KG1 (cell line): ENCODE measurements around the gene SCAF4.
"Not testable (repeated sequence)": the region's sequence is repeated elsewhere in the genome, so short reads cannot be mapped to it uniquely, and the experiment has no call there.

Source experiments
- DNase-seq: peaks from one replicate; lab custom pipeline; 2025; lab: John Stamatoyannopoulos, UW

SCAF4 gene, protein sequence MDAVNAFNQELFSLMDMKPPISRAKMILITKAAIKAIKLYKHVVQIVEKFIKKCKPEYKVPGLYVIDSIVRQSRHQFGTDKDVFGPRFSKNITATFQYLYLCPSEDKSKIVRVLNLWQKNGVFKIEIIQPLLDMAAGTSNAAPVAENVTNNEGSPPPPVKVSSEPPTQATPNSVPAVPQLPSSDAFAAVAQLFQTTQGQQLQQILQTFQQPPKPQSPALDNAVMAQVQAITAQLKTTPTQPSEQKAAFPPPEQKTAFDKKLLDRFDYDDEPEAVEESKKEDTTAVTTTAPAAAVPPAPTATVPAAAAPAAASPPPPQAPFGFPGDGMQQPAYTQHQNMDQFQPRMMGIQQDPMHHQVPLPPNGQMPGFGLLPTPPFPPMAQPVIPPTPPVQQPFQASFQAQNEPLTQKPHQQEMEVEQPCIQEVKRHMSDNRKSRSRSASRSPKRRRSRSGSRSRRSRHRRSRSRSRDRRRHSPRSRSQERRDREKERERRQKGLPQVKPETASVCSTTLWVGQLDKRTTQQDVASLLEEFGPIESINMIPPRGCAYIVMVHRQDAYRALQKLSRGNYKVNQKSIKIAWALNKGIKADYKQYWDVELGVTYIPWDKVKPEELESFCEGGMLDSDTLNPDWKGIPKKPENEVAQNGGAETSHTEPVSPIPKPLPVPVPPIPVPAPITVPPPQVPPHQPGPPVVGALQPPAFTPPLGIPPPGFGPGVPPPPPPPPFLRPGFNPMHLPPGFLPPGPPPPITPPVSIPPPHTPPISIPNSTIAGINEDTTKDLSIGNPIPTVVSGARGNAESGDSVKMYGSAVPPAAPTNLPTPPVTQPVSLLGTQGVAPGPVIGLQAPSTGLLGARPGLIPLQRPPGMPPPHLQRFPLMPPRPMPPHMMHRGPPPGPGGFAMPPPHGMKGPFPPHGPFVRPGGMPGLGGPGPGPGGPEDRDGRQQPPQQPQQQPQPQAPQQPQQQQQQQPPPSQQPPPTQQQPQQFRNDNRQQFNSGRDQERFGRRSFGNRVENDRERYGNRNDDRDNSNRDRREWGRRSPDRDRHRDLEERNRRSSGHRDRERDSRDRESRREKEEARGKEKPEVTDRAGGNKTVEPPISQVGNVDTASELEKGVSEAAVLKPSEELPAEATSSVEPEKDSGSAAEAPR

DNA sequence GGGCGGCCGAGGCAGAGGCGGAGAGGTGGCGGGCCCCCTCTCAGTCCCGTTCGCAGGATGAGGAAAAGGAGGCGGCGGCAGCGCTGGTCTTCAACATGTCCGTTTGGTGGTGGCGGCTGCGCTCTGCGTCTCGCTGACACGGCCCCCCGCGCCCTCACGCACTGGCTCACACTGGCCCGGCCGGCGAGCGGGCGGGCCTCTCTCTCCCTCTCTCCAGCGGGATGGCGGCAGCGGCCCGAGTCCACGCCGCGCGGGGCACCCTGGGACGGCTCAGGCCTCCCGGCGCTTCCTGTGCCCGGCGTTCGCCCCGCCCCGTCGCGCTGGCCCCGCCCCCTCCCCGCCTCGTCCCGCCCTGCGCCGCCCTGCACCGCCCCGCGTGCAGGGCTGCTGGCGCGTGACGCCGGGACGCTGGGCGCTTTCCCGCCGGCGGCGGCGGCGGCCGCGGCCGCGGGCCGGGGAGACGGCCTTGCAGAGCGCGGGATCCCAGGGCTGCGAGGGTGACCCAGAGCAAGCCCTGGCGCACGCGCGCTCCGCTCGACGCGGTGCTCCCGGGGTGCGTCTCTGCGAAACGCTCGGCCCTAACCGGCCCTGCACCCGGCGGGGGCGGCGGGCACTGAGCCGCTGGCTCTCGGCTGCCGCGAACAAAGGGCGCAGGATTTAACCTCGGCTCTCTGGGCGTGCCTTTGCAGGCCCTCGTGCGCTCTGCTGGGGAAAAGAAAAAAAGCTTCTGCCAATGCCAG is at the start of gene SCAF4:
Gene SCAF4, minus strand, starts transcription at position 262 of the 740 bp plus-strand sequence. CDS start 426 bp downstream, outside the sequence.
- peak; percentile 46 for DNase-seq

DNA sequence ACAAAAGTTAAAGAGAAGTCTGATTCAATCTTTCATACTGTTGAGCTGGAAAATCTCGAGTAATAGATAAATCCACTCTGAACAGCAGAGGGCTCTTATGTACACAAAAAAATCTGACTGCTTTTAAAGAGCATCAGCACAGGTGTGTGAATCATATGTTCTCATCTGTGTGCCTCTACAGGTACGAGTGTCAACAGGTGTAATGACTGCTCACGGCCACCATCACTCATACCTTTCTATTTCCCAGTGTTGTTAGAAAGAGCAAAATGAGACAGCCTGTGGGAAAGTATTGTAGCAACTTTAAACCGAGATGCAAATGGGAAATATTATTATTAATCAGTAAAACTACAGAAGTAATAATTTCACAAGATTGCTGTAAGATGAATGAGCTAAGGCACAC is 49.0 kb upstream of the SCAF4 start:
- no peak for DNase-seq

DNA sequence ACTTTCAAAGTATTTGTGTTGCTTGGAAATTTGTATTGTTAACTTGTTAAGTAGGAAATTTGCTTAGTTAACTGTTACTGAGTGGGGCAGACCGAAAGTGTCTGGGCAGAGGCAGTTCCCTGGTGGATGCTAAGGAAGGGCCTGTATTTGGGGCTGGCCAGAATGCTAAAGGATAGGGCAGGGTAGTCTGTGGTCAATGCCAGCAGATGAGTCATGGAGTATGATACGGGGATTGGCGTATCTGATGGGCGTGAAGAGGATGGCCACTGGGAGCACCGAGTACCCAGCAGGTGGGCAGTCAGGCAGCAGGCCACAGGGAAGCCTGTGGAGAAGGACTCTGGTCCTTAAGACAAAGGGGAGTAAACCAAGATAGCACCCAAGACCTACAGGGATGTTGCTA is 46.6 kb upstream of the SCAF4 start:
- DNase-seq, result no peak

DNA sequence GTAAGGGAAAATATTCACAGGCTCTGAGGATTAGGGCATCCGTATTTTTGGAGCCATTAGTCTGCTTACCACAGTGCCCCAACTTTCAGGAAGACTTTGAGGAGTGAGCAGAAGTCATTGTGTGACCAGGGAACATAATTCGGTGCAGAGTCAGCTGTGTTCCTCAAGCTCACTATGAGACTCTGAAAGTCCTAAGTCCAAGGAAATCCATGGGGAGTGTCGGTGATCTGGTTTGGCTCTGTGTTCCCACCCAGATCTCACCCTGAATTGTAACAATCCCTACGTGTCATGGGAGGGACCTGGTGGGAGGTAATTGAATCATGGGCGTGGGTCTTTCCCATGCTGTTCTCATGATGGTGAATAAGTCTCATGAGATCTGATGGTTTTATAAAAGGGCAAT is 45.9 kb upstream of the SCAF4 start:
- no peak for DNase-seq

DNA sequence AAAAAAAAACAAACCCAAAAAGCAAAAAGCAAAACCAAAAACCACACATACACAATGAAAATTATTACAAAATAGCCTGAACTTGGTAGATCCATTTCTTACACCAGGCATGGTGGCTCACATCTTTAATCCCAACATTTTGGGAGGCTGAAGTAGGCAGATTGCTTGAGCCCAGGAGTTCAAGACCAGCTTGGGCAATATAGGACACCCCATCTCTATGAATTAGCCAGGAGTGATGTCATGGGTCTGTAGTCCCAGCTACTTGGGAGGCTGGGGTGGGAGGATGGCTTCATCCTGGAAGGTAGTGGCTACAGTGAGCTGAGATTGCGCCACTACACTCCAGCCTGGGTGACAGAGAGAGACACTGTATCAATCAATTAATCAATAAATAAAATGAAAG is 42.1 kb upstream of the SCAF4 start:
- no peak for DNase-seq

DNA sequence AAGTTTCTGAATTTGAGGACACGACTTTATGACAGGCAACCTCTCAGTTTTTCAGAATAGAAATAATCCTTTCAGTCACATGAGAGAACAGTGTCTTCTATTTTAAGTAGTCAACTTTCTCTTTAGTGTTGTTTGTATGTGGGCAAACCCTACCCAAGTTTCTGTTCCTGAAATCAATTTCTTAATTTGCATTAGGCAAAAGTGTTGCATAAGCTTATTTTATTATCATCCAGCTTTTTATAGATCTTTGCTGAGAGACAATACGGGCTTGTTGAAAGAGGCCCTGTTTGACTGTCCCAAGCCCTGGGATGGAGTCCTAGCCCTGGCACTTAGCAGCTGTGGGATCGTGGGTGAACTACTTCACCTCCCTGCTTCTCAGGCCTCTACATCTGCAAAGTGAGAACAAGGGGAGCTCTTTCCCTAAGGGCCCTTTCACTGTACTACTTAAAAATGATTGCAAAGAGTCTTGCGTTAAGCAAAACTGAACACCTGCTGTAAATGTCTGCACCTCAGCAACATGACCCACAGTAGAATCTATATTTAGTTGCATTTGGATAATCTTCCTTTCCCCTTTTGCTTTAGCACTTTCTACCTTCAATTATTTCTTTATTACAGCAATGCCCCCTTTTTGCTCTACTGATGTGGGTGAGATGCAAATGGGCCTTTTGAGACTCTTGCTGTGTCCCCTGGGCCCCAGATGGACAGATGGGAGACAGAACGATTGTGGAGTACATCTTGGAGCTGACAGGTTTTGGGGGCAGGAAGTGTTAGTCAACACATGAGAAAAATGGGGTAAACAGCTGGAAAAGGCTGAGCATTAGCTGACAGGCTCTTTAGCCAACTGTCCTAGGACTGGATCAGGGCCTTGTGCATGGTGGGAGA is 41.0 kb upstream of the SCAF4 start:
- no peak for DNase-seq

DNA sequence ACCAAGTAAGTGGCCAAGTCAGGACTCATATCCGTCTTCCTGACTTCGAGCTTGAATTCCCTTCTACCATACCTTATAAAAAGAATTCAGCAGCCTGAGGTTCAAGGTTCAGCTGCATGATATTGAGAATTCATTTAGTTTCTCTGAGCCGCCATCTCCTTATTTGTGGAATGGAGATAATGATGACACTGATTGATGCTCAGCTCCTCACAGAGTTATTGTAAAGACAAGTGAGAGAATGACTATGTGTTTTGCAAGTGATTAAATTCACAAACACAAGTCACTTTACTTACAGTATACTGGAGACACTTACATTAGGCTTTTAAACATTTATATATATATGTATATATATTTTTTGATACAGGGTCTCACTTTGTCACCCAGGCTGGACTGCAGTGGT is 39.8 kb upstream of the SCAF4 start:
- no peak for DNase-seq

DNA sequence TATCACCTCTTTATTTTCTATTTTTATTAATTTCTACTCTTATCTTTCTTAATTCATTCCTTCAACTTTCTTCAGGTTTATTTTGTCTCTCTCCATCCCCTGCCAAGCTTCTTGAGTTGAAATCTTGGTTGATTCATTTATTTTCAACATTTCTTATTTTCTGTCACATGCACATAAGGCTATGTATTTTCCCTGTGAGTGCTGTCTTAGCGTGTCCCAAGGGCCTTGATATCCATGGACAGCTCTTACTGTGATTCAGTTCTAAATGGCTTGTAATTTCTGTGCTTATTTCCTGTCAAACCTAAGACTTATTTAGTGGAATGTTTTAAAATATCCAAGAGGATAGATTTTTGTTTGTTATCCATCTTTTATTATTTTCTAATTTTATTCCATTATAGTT is 36.8 kb upstream of the SCAF4 start:
- DNase-seq, result no peak

DNA sequence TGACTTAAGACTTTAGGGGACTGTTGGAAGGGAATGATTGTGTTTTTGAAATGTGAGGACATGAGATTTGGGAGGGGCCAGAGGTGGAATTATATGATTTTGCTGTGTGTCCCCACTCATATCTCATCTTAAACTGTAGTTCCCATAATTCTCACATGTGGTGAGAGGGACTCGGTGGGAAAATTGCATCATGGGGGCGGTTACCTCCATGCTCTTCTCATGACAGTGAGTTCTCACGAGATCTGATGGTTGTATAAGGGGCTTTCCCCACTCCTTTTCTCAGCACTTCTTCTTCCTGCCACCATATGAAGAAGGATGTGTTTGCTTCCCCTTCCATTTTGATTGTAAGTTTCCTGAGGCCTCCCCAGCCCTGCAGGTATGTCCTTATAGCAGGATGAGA is 35.0 kb upstream of the SCAF4 start:
- no peak for DNase-seq

DNA sequence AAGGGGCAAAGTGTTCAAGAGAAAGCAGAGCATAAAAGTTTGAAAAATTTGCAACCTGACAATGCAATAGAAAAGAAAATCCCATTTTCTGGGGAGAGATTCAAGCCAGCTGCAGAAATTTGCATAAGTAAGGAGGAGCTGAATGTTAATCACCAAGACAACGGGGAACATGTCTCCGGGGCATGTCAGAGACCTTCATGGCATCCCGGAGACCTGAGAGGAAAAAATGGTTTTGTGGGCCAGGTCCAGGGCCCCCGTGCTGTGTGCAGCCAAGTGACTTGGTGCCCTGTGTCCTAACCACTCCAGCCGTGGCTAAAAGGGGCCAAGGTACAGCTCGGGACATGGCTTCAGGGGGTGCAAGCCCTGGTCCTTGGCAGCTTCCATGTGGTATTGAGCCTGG is 33.9 kb upstream of the SCAF4 start:
- not testable (repeated sequence) for DNase-seq

DNA sequence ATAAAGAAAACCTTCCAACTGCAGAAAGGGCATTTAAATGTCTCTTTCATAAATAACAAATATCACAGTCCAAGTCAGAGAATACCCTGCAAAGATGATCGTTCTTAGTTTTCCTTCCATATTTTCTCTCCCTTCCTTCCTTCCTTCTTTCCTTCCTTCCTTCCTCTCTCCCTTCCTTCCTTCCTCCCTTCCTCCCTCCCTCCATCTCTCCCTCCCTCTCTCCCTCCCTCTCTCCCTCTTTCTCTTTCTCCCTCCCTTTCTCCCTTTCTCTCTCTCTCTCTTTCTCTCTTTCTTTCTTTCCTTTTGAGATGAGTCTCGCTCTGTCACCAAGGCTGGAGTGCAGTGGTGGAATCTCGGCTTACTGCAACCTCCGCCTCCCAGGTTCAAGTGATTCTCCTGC is 29.0 kb upstream of the SCAF4 start:
- no peak for DNase-seq

DNA sequence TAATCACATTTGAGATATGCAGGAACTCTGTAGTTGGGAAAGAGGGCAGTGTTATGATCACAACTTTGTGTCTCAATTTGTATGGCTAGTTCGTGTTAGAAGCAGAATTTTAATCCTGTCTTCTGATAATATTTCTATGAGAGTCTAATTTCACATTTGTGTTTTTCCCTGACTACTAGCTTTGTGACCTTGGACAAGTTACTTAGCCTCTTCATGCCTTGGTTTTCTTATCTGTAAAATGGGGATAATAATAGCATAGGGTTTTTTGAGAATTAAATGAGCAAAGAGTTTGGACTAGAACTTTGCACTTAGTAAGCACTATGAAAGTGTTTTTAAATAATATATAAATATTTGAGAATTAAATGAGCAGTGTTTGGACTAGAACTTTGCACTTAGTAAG is 24.9 kb upstream of the SCAF4 start:
- DNase-seq, result no peak

DNA sequence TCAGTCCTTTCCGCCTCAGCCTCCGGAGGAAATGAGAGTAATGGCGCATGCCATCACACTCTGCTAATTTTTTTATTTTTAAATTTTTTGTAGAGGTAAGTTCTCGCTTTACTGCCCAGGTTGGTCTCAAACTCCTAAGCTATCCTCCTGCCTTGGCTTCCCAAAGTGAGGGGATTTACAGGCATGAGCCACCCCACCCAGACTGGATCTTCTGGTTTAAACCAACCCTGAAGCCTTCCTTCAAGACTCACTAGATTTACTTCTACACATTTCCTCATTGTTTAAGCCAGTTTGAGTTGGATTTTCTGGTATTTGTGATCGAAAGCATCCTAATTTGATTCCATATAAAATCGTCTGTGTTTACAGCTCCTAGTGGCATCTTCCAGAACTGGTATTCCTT is 23.1 kb upstream of the SCAF4 start:
- DNase-seq, result no peak

DNA sequence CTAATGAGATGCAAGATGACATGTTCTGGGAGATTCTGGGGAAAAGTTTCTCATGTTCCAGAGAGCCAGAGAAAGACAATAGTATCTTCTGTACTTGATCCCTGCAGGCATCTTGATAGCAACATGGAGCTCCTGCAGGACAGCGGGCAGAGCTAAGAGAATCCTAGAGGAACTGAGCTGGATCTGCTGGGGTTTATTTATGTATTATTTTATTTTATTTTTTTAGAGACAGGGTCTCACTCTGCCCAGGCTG is 22.7 kb upstream of the SCAF4 start:
- DNase-seq, result no peak

DNA sequence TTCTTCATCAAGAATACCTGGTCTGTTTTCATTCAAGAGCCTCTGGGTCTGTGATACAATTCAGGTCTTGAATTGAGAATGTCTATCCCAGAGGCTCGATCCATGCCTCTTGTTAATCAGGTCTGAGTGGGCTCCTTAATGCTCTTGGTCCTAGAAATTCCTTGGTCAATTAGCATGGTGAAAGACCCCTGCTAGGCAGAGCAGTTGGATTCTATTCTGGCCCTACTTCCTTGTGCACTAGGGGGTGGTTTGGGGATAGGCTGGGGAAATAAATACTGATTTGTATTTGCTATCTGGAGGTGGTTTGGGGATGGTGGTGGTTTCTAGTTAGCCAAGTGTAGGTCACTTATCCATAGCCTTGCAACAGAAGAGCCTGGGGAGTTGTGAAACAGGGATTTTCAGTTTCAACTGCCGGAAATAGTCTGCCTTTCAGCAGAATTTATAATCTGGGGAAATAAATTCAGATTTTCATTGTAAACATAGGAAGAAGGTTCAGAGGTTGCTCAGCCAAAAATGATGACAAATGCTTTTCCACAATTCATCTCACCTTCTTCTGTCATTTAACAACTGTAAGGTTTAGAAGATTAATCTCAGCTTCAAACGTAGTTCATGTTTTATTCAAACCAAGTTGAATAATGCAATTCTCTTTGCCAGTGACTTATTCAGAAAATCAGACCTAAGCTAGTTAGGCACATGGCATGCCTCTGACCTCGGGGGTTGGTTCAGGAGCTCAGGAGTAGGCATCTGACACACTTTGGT is 22.2 kb upstream of the SCAF4 start:
- DNase-seq, result no peak

DNA sequence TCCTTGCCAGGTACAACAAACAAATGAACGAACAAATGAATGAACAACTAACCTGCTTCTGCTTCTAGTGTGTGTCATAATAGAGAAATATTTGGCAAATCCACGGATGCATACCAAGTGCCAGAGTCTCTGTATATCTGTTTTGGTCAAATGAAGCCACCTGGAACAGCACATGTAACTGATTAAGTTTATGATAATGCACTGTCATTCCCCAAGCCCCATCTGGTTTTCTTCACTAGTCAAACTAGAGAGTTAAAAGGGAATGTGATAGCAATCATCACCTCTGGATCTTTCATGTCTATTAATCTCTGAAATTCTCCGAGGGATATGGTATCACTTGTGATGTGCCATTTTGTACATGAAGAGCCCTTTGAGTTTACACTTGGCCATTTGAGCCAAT is 21.0 kb upstream of the SCAF4 start:
- no peak for DNase-seq

DNA sequence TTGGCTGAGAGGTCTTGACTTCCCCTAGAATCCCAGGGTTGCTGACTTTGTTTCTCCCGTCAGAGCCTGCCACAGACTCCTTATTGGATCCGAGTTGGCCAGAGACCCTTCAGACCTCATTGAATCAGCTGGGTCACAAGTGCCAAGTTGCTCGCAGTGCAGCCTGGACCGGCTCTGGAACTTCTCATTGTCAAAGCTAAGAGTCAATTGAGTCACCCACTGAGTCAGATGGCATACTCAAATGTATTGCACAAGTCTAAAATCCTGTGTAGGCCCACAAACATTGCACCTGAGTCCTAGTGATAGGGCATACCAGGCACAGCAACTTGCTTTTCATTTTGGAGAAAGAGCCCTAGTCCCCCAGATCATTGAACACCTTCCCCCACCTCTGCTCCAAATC is 20.4 kb upstream of the SCAF4 start:
- DNase-seq, result no peak

DNA sequence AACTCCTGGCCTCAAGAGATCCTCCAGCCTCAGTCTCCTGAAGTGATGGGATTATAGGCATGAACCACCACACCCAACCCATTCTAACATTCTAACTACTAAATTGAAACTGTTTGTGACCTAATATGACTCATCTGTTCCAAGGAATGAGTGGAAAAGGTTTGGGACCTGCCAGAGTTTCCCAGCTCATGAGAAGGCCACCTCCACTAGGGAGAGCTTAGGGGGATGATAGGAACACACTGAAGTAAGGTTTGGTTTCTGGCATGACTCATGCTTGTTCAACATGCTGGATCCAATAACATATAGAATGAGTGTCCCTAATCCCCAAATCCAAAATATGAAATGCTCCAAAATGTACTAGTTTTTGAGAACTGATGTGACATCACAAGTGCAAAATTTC is 18.9 kb upstream of the SCAF4 start:
- DNase-seq, result no peak

DNA sequence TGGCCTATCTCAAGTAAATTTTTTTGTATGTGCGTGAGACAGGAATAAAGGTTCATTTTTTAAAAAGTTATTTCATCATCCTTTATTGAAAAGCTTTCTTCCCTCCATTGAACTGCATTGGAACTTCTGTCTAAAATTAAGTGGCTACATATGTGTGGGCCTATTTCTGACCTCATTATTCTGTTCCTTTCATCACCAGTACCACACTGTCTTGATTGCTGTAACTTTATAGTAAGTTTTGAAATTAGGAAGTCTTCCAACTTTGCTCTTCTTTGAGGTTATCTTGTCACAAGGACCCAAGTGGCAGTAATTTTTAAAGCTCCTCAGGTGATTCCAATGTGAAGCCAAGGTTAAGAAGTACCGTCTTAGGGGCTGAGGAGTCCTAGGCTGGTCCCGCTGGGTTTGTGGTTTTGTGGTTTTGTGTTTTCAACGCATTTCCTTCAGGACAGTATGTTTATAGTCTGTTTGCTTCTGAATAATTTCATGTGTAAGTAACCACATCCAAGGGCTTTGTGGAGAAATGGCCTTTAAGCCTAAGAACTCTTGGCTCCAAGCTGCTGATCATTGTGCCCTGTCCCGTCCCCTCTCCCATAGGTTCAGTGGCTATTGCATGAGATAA is 12.4 kb upstream of the SCAF4 start:
- DNase-seq, result no peak

DNA sequence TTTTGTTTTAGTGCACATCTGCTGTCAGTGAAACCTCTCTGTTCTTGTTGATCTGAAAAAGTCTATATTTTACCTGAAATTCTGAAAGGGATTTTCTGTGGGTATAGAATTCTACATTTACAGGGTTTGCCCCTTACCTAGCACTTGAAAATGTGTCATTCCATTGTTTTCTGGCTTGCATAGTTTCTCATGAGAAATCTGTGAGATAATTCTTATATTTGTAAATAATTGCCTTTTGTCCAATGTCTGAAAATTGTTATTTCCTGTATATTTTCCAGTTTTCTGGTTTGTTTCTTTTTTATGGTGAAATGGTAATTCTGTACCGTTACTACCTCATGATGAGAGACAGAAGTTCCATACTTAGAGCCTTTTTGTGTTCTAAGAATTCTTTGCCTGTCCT is 11.8 kb upstream of the SCAF4 start:
- no peak for DNase-seq
